Mesenchymal stem cell (in vitro differentiated cells and primary cell): Measurements from ENCODE around the gene NTRK1.
A peak's percentile ranks its signal among the peaks of the same experiment; 100 is the strongest.

Source experiments
- DNase-seq: peaks from one replicate; pipeline ENCODE4 v3.0.0-alpha.2; 2013
- H2AFZ ChIP-seq: one replicate; pipeline ENCODE4 v1.6.1; 2013; ENCODE audit warnings: low read depth, mild to moderate bottlenecking, control low read depth, inconsistent platforms, low read length, moderate library complexity
- H2AK5ac ChIP-seq: 2 replicates; pipeline ENCODE4 v1.6.1; 2013; ENCODE audit warnings: low read length, moderate library complexity, mild to moderate bottlenecking, inconsistent platforms; ENCODE audit not compliant: severe bottlenecking
- H2BK120ac ChIP-seq: one replicate; pipeline ENCODE4 v1.6.1; 2013; ENCODE audit warnings: low read depth, mild to moderate bottlenecking, inconsistent platforms, low read length, moderate library complexity
- H2BK12ac ChIP-seq, 2 experiments: one replicate each; pipeline ENCODE4 v1.6.1; 2013; ENCODE audit warnings: inconsistent platforms in 2 of 2, low read length in 2 of 2, mild to moderate bottlenecking in 2 of 2, moderate library complexity in 2 of 2, control low read depth in 1 of 2
- H2BK15ac ChIP-seq: one replicate; pipeline ENCODE4 v1.6.1; 2013; ENCODE audit warnings: mild to moderate bottlenecking, low read depth, inconsistent platforms; ENCODE audit not compliant: poor library complexity, severe bottlenecking
- H2BK5ac ChIP-seq: 2 replicates; pipeline ENCODE4 v1.6.1; 2013; ENCODE audit warnings: low read depth, mild to moderate bottlenecking, low read length, control low read depth, inconsistent platforms; ENCODE audit not compliant: poor library complexity, severe bottlenecking
- H3K14ac ChIP-seq, 2 experiments: one replicate each; pipeline ENCODE4 v1.6.1; 2013; ENCODE audit warnings: inconsistent platforms in 2 of 2, low read length in 2 of 2, control low read depth in 1 of 2, mild to moderate bottlenecking in 1 of 2, moderate library complexity in 1 of 2
- H3K18ac ChIP-seq, 2 experiments: one replicate each; pipeline ENCODE4 v1.6.1; 2013; ENCODE audit warnings: inconsistent platforms in 2 of 2, low read length in 2 of 2, control low read depth in 1 of 2, low read depth in 1 of 2, mild to moderate bottlenecking in 1 of 2
- H3K23ac ChIP-seq, 2 experiments: one replicate each; pipeline ENCODE4 v1.6.1; 2013; ENCODE audit warnings: inconsistent platforms in 2 of 2, low read length in 2 of 2, mild to moderate bottlenecking in 2 of 2, moderate library complexity in 2 of 2, control low read depth in 1 of 2
- H3K27ac ChIP-seq: 2 replicates; pipeline ENCODE4 v1.5.1; 2013; ENCODE audit warnings: mild to moderate bottlenecking, moderate library complexity, low read length, control low read depth, inconsistent platforms; ENCODE audit not compliant: poor library complexity, severe bottlenecking
- H3K27me3 ChIP-seq, 2 experiments: 2 replicates each; pipeline versions ENCODE4 v1.6.1 to v1.7.0; 2013; ENCODE audit warnings: low read length in 2 of 2, mild to moderate bottlenecking in 2 of 2, moderate library complexity in 2 of 2, control low read depth in 1 of 2, inconsistent platforms in 1 of 2; ENCODE audit not compliant: control insufficient read depth in 1 of 2, insufficient read depth in 1 of 2
- H3K36me3 ChIP-seq, 2 experiments: 2 replicates each; pipeline versions ENCODE4 v1.6.1 to v1.7.0; 2013; ENCODE audit warnings: low read length in 2 of 2, control low read depth in 1 of 2, inconsistent platforms in 1 of 2, low read depth in 1 of 2, mild to moderate bottlenecking in 1 of 2; ENCODE audit not compliant: insufficient read depth in 2 of 2, control insufficient read depth in 1 of 2
- H3K4ac ChIP-seq, 2 experiments: one replicate each; pipeline ENCODE4 v1.6.1; 2013; ENCODE audit warnings: inconsistent platforms in 2 of 2, low read length in 2 of 2, mild to moderate bottlenecking in 2 of 2, moderate library complexity in 2 of 2, control low read depth in 1 of 2, low read depth in 1 of 2
- H3K4me1 ChIP-seq: 2 replicates; pipeline ENCODE4 v1.6.1; 2013; ENCODE audit warnings: low read depth, low read length, control low read depth; ENCODE audit not compliant: control insufficient read depth, insufficient read depth
- H3K4me2 ChIP-seq: 2 replicates; pipeline ENCODE4 v1.6.1; 2013; ENCODE audit warnings: low read length, mild to moderate bottlenecking, inconsistent platforms; ENCODE audit not compliant: poor library complexity, severe bottlenecking
- H3K4me3 ChIP-seq, 2 experiments: 2 replicates each; pipeline versions ENCODE4 v1.5.1 to v1.7.0; 2013; ENCODE audit warnings: low read length in 2 of 2, mild to moderate bottlenecking in 2 of 2, control low read depth in 1 of 2, low read depth in 1 of 2; ENCODE audit not compliant: insufficient read depth in 1 of 2
- H3K79me1 ChIP-seq: replicated peaks from 2 replicates; pipeline ENCODE4 v1.6.1; 2013; ENCODE audit warnings: mild to moderate bottlenecking, control low read depth, low read length, inconsistent platforms; ENCODE audit not compliant: poor library complexity, severe bottlenecking
- H3K9ac ChIP-seq: 2 replicates; pipeline ENCODE4 v1.7.0; 2013; ENCODE audit warnings: mild to moderate bottlenecking, low read length, moderate library complexity
- H3K9me3 ChIP-seq: 2 replicates; pipeline ENCODE4 v1.7.0; 2013; ENCODE audit warnings: mild to moderate bottlenecking, low read length; ENCODE audit not compliant: control insufficient read depth
- H4K8ac ChIP-seq: one replicate; pipeline ENCODE4 v1.6.1; 2013; ENCODE audit warnings: inconsistent platforms, mild to moderate bottlenecking, low read length, moderate library complexity
- H4K91ac ChIP-seq: one replicate; pipeline ENCODE4 v1.6.1; 2013; ENCODE audit warnings: mild to moderate bottlenecking, low read length, inconsistent platforms
- WGBS: methylation state at CpG from one replicate; pipeline ENCODE4 v1.1.7; 2013; ENCODE audit warnings: mixed read lengths; 5-methylcytosine and 5-hydroxymethylcytosine counted together

Gene NTRK1

DNA sequence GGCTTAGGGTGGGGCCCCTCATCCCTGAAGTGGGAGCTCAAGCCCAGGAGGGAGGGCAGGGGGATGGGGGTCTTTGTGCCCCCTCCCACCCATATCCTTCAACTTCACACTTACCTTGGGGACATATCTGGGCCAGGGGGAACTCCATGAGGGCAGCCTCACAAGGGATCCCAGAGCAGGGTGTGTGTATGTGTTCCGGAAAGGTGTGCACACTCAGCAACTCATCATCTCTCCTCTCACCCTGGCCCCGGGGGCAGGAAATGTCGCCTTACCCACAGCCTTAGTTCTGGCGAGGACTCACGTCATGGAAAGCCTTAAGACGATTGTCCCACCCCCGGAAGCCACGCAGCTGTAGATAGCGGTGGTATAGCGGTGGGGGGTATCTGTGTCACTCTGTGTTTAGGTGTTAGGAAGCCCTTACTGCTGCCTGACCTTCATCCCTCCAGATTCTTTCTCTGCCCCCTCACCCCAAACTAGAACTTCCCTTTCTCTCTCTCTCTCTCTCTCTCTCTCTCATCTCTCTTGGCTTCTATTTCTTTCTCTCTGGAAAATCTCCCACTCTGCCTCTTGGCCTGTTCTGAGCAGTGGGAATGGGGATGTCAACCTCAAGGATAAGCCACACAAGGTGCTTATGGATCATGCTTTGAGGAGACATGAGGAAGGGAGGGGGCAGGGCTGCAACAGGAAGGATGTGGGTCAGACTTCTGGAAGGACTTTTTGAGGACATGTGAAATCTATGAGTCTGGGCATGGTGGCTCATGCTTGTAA is 43.9 kb upstream of the NTRK1 start, which contains the start of gene SH2D2A:
SH2D2A (minus strand) TSS at position 288 of the 768 bp plus-strand sequence; CDS start at position 148, 140 bp downstream.
- Histone ChIP-seq H2BK12ac (no peak within 1 kb of the TSS), H3K4me3 (no peak within 1 kb of the TSS), H2AK5ac (no peak within 1 kb of the TSS), H2AFZ (no peak within 1 kb of the TSS), H4K91ac (no peak within 1 kb of the TSS), H3K27me3 (peaks cover 1 to 31% of the 10 kb centered on the region in 2 experiments), H3K9ac (peak within 1 kb of the TSS; percentile 1), H2BK5ac (no peak within 1 kb of the TSS), H3K4me2 (no peak within 1 kb of the TSS), H3K14ac (peak within 1 kb of the TSS in 1 of 2 experiments; percentile 44), H3K23ac (no peak within 1 kb of the TSS), H3K27ac (no peak within 1 kb of the TSS), H2BK120ac (no peak within 1 kb of the TSS), H3K4me1 (peaks cover 18% of the 10 kb centered on the region), H3K36me3 (no peaks in the 10 kb centered on the region), H2BK15ac (no peak within 1 kb of the TSS), H3K4ac (no peak within 1 kb of the TSS), H3K18ac (peak within 1 kb of the TSS in 1 of 2 experiments; percentile 4), H3K79me1 (no peaks in the 10 kb centered on the region), H4K8ac (no peak within 1 kb of the TSS), H3K9me3 (no peaks in the 10 kb centered on the region)
- no peak for DNase-seq
- 67% methylated on average over 2 of the region's 10 CpGs for WGBS

DNA sequence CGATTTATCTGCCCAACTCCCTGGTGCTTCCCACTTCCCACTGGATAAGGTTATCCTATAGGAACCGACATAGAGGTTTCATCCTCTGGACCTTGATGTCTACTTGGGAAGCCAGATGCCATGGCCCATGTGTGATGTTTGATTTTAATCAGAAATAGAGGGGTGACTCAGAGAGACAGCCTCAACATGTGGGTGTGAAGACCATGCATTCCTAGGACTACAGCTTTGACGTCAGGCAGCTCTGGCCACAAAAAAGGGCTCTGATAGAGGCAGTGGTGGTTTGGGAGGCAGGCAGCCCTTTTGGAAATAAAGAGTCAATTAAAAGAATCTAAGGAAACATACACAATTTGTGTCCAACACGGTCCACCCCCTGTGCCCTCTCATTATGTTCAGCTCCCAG is 38.9 kb upstream of the NTRK1 start:
- Histone ChIP-seq H3K4me2 (no peak overlapping the region), H3K4me3 (no peak overlapping the region), H3K27me3 (peaks cover 0 to 32% of the 10 kb centered on the region in 2 experiments), H3K14ac (no peak overlapping the region), H4K8ac (no peak overlapping the region), H3K18ac (no peak overlapping the region), H3K27ac (no peak overlapping the region), H2AK5ac (no peak overlapping the region), H3K9me3 (no peaks in the 10 kb centered on the region), H2BK120ac (no peak overlapping the region), H2BK5ac (no peak overlapping the region), H3K36me3 (no peaks in the 10 kb centered on the region), H2AFZ (no peak overlapping the region), H3K9ac (no peak overlapping the region), H4K91ac (no peak overlapping the region), H2BK15ac (no peak overlapping the region), H3K79me1 (no peaks in the 10 kb centered on the region), H3K4ac (no peak overlapping the region), H2BK12ac (no peak overlapping the region), H3K4me1 (no peaks in the 10 kb centered on the region), H3K23ac (no peak overlapping the region)
- 77% methylated on average over 4 of the region's 4 CpGs for WGBS
- DNase-seq: no peak

DNA sequence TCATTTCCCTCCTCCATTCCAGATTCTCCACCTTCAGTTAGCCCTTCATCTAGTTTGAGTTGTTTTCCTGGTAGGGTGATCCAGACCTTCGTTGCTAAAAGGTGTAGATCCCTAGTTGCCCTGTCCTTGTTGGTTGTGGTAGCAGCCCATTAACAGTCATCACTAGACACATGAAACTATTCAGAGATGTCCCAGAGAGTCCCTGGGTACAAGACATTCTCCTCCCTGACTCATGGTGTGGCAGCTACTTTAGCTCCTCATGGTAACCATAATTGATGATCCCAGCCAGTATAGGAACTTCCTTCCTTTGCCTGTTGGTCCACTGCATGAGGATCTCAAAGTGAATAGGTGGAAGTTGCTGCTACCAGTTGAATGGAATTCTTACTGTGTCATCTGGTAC is 38.0 kb upstream of the NTRK1 start:
- Histone ChIP-seq H2AK5ac (no peak overlapping the region), H3K79me1 (no peaks in the 10 kb centered on the region), H3K27me3 (peaks cover 0 to 29% of the 10 kb centered on the region in 2 experiments), H3K36me3 (no peaks in the 10 kb centered on the region), H3K27ac (no peak overlapping the region), H3K9me3 (no peaks in the 10 kb centered on the region), H3K4me2 (no peak overlapping the region), H3K23ac (no peak overlapping the region), H2AFZ (no peak overlapping the region), H2BK5ac (no peak overlapping the region), H4K8ac (no peak overlapping the region), H4K91ac (no peak overlapping the region), H3K4ac (no peak overlapping the region), H3K4me1 (no peaks in the 10 kb centered on the region), H3K14ac (no peak overlapping the region), H2BK120ac (no peak overlapping the region), H3K18ac (no peak overlapping the region), H3K4me3 (no peak overlapping the region), H2BK12ac (no peak overlapping the region), H3K9ac (no peak overlapping the region), H2BK15ac (no peak overlapping the region)
- WGBS: 64% methylated on average over 1 of the region's 1 CpG
- DNase-seq: no peak

DNA sequence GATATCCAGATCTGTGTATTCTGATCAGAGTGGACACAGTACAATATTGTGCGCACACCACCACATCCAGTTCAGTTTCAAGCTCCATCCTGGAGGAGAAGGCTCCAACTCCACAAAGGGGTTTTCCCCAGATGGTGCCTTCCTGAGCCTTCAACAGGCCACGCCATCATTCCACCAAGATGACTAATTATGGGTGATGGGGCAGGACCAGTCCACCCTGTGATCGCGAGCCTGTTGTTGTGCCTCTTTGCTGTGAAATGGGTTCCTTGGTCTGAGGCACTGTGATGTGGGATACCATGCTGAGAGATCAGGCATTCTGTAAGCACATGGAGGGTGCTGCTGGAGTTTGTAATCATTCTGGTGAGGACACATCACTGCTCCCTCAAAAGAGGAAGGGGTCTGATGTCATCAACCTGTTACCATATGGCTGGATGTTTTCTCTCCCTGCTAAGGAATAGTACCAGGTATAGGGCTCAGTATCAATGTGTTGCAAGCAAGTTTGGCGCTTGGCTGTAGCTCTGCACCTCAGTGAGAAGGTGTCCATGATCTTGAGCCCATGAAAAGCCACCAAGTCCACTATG is 37.4 kb upstream of the NTRK1 start:
- no peak overlapping the region for H4K8ac ChIP-seq
- no peak overlapping the region for H2AK5ac ChIP-seq
- H3K14ac ChIP-seq: no peak overlapping the region
- peaks cover 0 to 31% of the 10 kb centered on the region in 2 experiments for H3K27me3 ChIP-seq
- H3K4ac ChIP-seq: no peak overlapping the region
- no peak overlapping the region for H3K9ac ChIP-seq
- H3K9me3 ChIP-seq: no peaks in the 10 kb centered on the region
- no peak overlapping the region for H2BK15ac ChIP-seq
- H3K4me2 ChIP-seq: no peak overlapping the region
- 91% methylated on average over 5 of the region's 5 CpGs for WGBS
- no peak overlapping the region for H3K4me3 ChIP-seq
- no peak overlapping the region for H3K18ac ChIP-seq
- no peak overlapping the region for H2BK5ac ChIP-seq
- H3K27ac ChIP-seq: no peak overlapping the region
- DNase-seq: no peak
- no peaks in the 10 kb centered on the region for H3K79me1 ChIP-seq
- H2BK12ac ChIP-seq: no peak overlapping the region
- H2BK120ac ChIP-seq: no peak overlapping the region
- H4K91ac ChIP-seq: no peak overlapping the region
- H2AFZ ChIP-seq: no peak overlapping the region
- peaks cover under 1% of the 10 kb centered on the region for H3K4me1 ChIP-seq
- no peaks in the 10 kb centered on the region for H3K36me3 ChIP-seq
- H3K23ac ChIP-seq: no peak overlapping the region
